ENCODE measurements around the gene SFXN2.

DNA sequence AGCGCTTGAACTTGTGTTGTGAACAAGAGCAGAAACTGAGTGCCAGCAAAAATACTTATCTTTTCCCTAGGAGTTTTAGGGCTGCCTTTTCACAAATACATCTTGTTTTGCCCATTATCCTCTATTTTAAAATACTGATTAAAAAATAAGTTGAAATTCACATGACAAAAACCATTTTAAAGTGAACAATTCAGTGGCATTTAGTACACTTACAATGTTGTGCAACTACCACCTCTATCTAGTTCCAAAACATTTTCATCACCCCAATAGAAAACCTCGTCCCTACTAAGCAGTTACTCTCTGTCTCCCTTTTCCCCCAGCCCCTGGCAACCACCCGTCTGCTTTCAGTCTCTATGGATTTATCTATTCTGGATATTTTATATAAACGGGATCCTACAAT lies 30.7 kb downstream of the SFXN2 start:
- TF ChIP-seq, protein P1, sequence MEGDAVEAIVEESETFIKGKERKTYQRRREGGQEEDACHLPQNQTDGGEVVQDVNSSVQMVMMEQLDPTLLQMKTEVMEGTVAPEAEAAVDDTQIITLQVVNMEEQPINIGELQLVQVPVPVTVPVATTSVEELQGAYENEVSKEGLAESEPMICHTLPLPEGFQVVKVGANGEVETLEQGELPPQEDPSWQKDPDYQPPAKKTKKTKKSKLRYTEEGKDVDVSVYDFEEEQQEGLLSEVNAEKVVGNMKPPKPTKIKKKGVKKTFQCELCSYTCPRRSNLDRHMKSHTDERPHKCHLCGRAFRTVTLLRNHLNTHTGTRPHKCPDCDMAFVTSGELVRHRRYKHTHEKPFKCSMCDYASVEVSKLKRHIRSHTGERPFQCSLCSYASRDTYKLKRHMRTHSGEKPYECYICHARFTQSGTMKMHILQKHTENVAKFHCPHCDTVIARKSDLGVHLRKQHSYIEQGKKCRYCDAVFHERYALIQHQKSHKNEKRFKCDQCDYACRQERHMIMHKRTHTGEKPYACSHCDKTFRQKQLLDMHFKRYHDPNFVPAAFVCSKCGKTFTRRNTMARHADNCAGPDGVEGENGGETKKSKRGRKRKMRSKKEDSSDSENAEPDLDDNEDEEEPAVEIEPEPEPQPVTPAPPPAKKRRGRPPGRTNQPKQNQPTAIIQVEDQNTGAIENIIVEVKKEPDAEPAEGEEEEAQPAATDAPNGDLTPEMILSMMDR (IDR thresholded peaks at IDR 0.05), result no peak
- no peak for TF ChIP-seq EP300 (IDR thresholded peaks at IDR 0.05)
- no peak for TF ChIP-seq POLR2A (IDR thresholded peaks at IDR 0.05)

Measured in sigmoid colon (tissue), 4 donors.